ENCODE results near the gene RHOT2.

GRCh38 chr16:651844-652243, 16.1 kb upstream of the RHOT2 start:
- TF ChIP-seq CTCF (IDR thresholded peaks at IDR 0.05) (no peak), POLR2A (IDR thresholded peaks at IDR 0.05) (peak; percentile 33 to 81)

Data from adrenal gland (tissue), 5 donors.